ENCODE measurements around the gene SKAP2.

Gene SKAP2

DNA sequence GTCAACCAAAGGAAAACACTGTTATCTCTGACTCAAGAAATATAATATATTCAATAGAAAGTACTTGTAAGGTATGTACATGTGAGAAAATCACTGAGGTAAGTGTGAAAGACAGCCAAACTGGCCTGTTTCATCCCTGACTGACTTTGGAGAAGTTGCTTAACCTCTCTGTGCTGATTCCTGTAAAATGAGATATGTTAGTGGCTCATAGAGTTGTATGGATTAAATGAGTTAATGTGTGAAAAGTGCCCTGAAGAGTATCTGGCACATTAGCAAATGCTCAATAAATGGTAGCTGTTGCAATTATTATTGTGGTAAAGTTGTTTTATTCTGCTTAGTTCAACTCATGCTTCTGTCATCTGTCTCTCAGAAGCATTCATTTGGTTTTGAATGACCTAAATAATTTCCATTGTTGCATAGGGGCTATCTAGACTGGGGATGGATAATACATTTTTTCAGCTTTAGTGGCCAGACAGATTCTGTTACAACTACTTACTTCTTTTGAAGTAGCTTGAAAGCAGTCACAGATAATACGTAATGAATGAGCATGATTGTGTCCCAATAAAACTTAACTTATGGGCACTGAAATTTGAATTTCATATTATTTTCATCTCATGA, 84.3 kb downstream of the SKAP2 start:
- TF ChIP-seq, protein P1, sequence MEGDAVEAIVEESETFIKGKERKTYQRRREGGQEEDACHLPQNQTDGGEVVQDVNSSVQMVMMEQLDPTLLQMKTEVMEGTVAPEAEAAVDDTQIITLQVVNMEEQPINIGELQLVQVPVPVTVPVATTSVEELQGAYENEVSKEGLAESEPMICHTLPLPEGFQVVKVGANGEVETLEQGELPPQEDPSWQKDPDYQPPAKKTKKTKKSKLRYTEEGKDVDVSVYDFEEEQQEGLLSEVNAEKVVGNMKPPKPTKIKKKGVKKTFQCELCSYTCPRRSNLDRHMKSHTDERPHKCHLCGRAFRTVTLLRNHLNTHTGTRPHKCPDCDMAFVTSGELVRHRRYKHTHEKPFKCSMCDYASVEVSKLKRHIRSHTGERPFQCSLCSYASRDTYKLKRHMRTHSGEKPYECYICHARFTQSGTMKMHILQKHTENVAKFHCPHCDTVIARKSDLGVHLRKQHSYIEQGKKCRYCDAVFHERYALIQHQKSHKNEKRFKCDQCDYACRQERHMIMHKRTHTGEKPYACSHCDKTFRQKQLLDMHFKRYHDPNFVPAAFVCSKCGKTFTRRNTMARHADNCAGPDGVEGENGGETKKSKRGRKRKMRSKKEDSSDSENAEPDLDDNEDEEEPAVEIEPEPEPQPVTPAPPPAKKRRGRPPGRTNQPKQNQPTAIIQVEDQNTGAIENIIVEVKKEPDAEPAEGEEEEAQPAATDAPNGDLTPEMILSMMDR (IDR thresholded peaks at IDR 0.05; ENCODE audit: insufficient read depth, low read depth, low read length, missing control alignments) = no peak

DNA sequence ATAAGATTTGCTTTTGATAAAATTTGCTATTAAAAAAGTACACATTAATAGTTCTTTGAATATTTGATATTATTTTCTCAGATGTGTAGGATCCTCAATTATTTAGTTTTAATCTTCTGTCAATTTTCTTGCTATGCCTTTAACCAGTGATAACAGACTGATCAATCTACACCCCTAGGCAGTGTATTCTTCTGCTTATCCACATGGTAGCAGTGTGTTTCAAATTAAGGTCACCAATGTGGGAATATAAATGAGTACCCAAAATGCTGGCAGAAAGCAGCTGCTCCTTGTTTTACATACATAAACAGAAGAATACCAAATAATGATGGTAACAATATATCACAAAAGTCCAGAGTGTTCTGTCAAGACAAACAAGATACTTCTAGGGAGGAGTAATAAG, 87.0 kb downstream of the SKAP2 start:
- TF ChIP-seq, protein P1 (IDR thresholded peaks at IDR 0.05; ENCODE audit: insufficient read depth, low read depth, low read length, missing control alignments) = no peak
- no peak for DNase-seq (ENCODE audit: low read depth)
- H3K4me3 ChIP-seq (ENCODE audit: low read length) = no peak overlapping the region

More for the DNA sequence above, 84.3 kb downstream of the SKAP2 start:
- no peak for DNase-seq (ENCODE audit: low read depth)
- no peak overlapping the region for H3K4me3 ChIP-seq (ENCODE audit: low read length)

DNA sequence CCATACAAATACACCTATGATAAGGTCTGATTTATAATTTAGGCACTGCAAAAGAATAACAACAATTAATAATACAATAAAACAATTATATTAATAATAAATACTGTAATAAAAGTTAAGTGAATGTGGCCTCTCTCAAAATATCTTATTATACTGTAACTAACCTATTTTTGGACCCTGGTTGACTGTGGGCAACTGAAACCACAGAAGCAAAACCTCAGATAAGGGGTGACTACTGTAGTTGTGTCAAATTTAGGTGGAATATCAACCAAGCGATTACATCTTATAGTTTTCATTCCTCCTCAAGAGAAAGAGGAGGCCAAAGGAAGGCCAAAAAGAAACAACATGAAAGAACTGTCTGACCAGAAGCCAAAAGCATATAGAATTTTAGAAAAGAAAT, 103.9 kb downstream of the SKAP2 start:
- H3K4me3 ChIP-seq (ENCODE audit: low read length) = no peak overlapping the region
- no peak for DNase-seq (ENCODE audit: low read depth)
- TF ChIP-seq, protein P1 (IDR thresholded peaks at IDR 0.05; ENCODE audit: insufficient read depth, low read depth, low read length, missing control alignments) = no peak

DNA sequence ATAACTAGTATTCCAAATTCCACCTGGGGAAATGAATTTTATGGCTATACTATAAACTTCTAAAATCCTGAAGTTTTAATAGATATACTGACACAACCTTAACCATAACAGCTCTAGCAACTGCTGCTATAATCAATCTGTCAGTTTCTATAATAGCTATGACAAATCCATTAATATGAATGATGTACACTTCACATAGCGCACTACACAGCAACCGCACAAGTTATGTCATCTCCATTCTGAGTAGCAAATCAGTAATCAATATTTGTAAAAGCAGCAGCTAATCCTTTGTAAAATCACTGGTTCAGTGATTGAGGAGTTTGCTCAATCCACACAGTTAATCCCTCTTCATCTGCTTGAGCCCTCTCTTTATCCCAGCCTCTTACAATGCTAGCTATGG, 105.3 kb downstream of the SKAP2 start:
- TF ChIP-seq, protein P1 (IDR thresholded peaks at IDR 0.05; ENCODE audit: insufficient read depth, low read depth, low read length, missing control alignments) = no peak
- no peak overlapping the region for H3K4me3 ChIP-seq (ENCODE audit: low read length)
- DNase-seq (ENCODE audit: low read depth) = no peak

DNA sequence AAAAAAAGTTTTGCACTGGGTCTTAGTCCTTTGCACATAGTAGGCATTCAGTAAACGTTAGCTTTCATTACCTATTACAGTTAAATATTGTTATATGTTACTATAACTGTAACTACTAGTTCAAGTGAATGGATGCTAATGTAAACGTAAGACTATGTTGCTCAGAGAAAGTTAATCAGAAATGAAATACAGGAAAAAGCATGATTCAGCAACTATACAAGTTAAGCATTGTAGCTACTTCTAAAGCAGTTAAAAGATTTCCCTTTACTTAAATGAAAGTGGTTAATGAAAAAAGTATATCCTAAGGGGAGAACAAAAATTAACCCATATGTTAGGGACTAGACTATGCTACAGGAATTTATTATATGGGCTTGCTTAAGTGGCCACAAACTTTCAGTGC, 121.2 kb downstream of the SKAP2 start:
- TF ChIP-seq, protein P1 (IDR thresholded peaks at IDR 0.05; ENCODE audit: insufficient read depth, low read depth, low read length, missing control alignments) = no peak
- DNase-seq (ENCODE audit: low read depth) = no peak
- H3K4me3 ChIP-seq (ENCODE audit: low read length) = no peak overlapping the region

DNA sequence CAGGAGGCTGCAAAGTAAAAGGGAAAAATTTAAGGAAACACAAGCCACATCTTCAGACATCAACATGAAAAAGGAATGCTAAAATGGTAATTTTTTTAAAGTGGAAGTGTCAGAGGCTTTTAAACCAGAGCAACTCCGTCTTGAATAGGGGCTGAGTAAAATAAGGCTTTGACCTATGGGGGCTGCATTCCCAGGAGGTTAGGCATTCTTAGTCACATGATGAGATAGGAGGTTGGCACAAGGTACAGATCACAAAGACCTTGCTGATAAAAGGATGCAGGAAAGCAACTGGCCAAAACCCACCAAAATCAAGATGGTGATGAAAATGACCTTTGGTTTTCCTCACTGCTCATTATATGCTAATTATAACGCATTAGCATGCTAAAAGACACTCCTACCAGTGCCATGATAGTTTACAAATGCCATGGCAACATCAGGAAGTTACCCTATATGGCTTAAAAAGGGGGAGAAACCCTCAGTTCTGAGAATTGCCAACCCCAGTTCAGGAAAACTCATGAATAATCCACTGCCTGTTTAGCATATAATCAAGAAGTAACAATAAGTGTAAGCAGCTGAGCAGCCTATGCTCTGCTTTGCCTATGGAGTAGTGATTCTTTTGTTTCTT, 128.3 kb downstream of the SKAP2 start:
- no peak overlapping the region for H3K4me3 ChIP-seq (ENCODE audit: low read length)
- TF ChIP-seq, protein P1 (IDR thresholded peaks at IDR 0.05; ENCODE audit: insufficient read depth, low read depth, low read length, missing control alignments) = no peak
- no peak for DNase-seq (ENCODE audit: low read depth)
